ENCODE results near the gene MOSMO.

Gene MOSMO

DNA sequence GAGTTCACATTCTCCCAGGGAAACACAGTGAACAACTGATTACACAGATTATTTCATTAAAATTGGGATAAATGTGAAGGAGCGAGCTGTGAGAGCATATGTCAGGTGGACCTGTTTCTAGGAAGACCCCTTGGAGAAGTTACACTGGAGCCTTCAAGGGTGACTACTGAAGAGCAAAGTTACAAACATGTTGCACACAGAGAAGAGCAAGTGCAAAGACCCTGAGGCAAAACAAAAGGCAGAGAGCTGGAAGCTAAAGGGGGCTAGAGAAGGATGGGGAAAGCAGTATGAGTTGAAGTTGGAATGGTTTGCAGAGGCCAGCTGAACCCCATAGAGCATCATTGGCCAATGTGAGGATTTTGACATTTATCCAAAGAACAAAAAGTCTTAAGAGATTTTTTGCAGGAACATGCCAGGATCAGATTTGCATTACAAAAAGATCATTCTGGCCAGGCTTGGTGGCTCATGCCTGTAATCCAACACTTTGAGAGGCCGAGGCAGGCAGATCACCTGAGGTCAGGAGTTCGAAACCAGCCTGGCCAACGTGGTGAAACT, 21.1 kb upstream of the MOSMO start:
- no peak overlapping the region for H3K27ac ChIP-seq (ENCODE audit: low read length)
- TF ChIP-seq EZH2 (IDR thresholded peaks at IDR 0.05; ENCODE audit: borderline replicate concordance, low read depth, low read length, severe bottlenecking) = no peak
- TF ChIP-seq, protein P1, sequence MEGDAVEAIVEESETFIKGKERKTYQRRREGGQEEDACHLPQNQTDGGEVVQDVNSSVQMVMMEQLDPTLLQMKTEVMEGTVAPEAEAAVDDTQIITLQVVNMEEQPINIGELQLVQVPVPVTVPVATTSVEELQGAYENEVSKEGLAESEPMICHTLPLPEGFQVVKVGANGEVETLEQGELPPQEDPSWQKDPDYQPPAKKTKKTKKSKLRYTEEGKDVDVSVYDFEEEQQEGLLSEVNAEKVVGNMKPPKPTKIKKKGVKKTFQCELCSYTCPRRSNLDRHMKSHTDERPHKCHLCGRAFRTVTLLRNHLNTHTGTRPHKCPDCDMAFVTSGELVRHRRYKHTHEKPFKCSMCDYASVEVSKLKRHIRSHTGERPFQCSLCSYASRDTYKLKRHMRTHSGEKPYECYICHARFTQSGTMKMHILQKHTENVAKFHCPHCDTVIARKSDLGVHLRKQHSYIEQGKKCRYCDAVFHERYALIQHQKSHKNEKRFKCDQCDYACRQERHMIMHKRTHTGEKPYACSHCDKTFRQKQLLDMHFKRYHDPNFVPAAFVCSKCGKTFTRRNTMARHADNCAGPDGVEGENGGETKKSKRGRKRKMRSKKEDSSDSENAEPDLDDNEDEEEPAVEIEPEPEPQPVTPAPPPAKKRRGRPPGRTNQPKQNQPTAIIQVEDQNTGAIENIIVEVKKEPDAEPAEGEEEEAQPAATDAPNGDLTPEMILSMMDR (IDR thresholded peaks at IDR 0.05; ENCODE audit: borderline replicate concordance, extremely low read depth, low read length, poor library complexity, severe bottlenecking) = no peak
- H3K36me3 ChIP-seq (ENCODE audit: insufficient read depth, low read length) = peaks cover 33% of the 10 kb centered on the region
- no peak for ATAC-seq (ENCODE audit: insufficient read depth, low read depth)
- H4K20me1 ChIP-seq (ENCODE audit: insufficient read depth, low read length) = no peaks in the 10 kb centered on the region; the same call in 1 of the 2 replicates
- H3K4me3 ChIP-seq (ENCODE audit: low read depth in 1 of 2, low read length in 2 of 2) = no peak overlapping the region
- H3K27me3 ChIP-seq (ENCODE audit: insufficient read depth, low read length, poor library complexity) = no peaks in the 10 kb centered on the region
- H2AFZ ChIP-seq (ENCODE audit: low read depth, low read length) = no peak overlapping the region
- no peaks in the 10 kb centered on the region for H3K9me3 ChIP-seq (ENCODE audit: insufficient read depth, low read length, severe bottlenecking)
- no peak overlapping the region for H3K9ac ChIP-seq (ENCODE audit: low read depth, low read length)
- H3K4me1 ChIP-seq (ENCODE audit: insufficient read depth, low read length) = no peaks in the 10 kb centered on the region
- no peaks in the 10 kb centered on the region for H3K79me2 ChIP-seq (ENCODE audit: insufficient read depth, low read length)
- H3K4me2 ChIP-seq (ENCODE audit: insufficient read depth, low read length) = no peak overlapping the region
- DNase-seq = no peak

DNA sequence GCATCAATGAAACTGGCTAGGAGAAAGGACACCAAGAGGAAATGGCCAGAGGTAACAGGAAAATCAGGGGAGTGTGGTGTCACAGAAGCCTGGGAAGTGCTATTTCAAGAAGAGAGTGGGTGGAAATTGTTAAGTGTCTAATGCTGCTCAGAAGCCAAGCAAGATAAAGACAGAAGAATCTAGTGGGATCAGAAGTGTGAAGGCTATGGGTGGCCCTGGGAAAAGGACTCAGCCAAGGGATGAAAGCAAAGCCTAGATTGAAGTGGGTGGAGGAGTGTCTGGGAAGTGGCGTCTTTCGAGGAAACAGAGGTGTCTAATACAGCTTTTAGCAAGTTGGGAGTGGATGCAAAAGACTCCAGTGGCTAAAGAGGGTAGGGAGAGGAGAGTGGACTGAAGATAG, 20.4 kb upstream of the MOSMO start:
- H3K4me1 ChIP-seq (ENCODE audit: insufficient read depth, low read length) = no peaks in the 10 kb centered on the region
- H3K27me3 ChIP-seq (ENCODE audit: insufficient read depth, low read length, poor library complexity) = no peaks in the 10 kb centered on the region
- no peak overlapping the region for H3K4me2 ChIP-seq (ENCODE audit: insufficient read depth, low read length)
- no peak overlapping the region for H3K4me3 ChIP-seq (ENCODE audit: low read depth in 1 of 2, low read length in 2 of 2)
- H3K9me3 ChIP-seq (ENCODE audit: insufficient read depth, low read length, severe bottlenecking) = no peaks in the 10 kb centered on the region
- no peak overlapping the region for H2AFZ ChIP-seq (ENCODE audit: low read depth, low read length)
- ATAC-seq (ENCODE audit: insufficient read depth, low read depth) = no peak
- H3K9ac ChIP-seq (ENCODE audit: low read depth, low read length) = no peak overlapping the region
- no peak overlapping the region for H3K27ac ChIP-seq (ENCODE audit: low read length)
- H3K79me2 ChIP-seq (ENCODE audit: insufficient read depth, low read length) = no peaks in the 10 kb centered on the region
- DNase-seq = no peak
- H3K36me3 ChIP-seq (ENCODE audit: insufficient read depth, low read length) = peaks cover 26% of the 10 kb centered on the region
- TF ChIP-seq, protein P1 (IDR thresholded peaks at IDR 0.05; ENCODE audit: borderline replicate concordance, extremely low read depth, low read length, poor library complexity, severe bottlenecking) = no peak
- no peak for TF ChIP-seq EZH2 (IDR thresholded peaks at IDR 0.05; ENCODE audit: borderline replicate concordance, low read depth, low read length, severe bottlenecking)
- no peaks in the 10 kb centered on the region; the same call in 1 of the 2 replicates for H4K20me1 ChIP-seq (ENCODE audit: insufficient read depth, low read length)

DNA sequence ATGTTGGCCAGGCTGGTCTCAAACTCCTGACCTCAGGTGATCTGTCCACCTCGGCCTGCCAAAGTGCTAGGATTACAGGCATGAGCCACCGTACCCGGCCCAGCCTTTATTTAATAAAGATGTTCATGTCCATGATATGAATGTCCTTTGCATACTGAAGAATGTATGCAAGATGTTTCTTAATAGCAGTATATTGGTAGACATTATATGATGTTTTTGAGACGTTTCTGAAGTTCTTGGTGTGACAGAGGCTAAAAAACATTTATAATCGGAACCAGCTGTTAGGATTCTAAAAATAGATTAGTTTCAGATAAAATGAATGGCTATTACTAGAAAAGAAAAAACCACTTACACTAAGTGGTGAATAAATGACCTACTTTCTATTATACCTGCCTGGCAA, 18.8 kb upstream of the MOSMO start:
- Histone ChIP-seq H3K27ac (ENCODE audit: low read length) (no peak overlapping the region), H2AFZ (ENCODE audit: low read depth, low read length) (no peak overlapping the region), H3K27me3 (ENCODE audit: insufficient read depth, low read length, poor library complexity) (no peaks in the 10 kb centered on the region), H3K79me2 (ENCODE audit: insufficient read depth, low read length) (no peaks in the 10 kb centered on the region), H3K36me3 (ENCODE audit: insufficient read depth, low read length) (peaks cover 11% of the 10 kb centered on the region), H3K4me3 (ENCODE audit: low read depth in 1 of 2, low read length in 2 of 2) (no peak overlapping the region), H3K9me3 (ENCODE audit: insufficient read depth, low read length, severe bottlenecking) (no peaks in the 10 kb centered on the region), H4K20me1 (ENCODE audit: insufficient read depth, low read length) (no peaks in the 10 kb centered on the region; the same call in 1 of the 2 replicates), H3K4me1 (ENCODE audit: insufficient read depth, low read length) (no peaks in the 10 kb centered on the region), H3K4me2 (ENCODE audit: insufficient read depth, low read length) (no peak overlapping the region), H3K9ac (ENCODE audit: low read depth, low read length) (no peak overlapping the region)
- TF ChIP-seq, protein P1 (IDR thresholded peaks at IDR 0.05; ENCODE audit: borderline replicate concordance, extremely low read depth, low read length, poor library complexity, severe bottlenecking) = no peak
- TF ChIP-seq EZH2 (IDR thresholded peaks at IDR 0.05; ENCODE audit: borderline replicate concordance, low read depth, low read length, severe bottlenecking) = no peak
- DNase-seq = no peak
- no peak for ATAC-seq (ENCODE audit: insufficient read depth, low read depth)

Data from DND-41 (cell line).